B cell (primary cell): ENCODE measurements around the gene FBXO28.

ENCODE experiments used
- EZH2 ChIP-seq: IDR thresholded peaks from 2 replicates; pipeline ENCODE4 v1.6.1; 2012; ENCODE audit warnings: borderline replicate concordance, low read depth, mild to moderate bottlenecking, moderate library complexity, low read length; ENCODE audit not compliant: insufficient read depth, poor library complexity, severe bottlenecking
- TF ChIP-seq, protein P1 (sequence below): fragments of 200-600 bp; IDR thresholded peaks from one replicate; pipeline ENCODE4 v1.8.0; 2022; ENCODE audit warnings: antibody characterized with exemption, mild to moderate bottlenecking

DNA sequence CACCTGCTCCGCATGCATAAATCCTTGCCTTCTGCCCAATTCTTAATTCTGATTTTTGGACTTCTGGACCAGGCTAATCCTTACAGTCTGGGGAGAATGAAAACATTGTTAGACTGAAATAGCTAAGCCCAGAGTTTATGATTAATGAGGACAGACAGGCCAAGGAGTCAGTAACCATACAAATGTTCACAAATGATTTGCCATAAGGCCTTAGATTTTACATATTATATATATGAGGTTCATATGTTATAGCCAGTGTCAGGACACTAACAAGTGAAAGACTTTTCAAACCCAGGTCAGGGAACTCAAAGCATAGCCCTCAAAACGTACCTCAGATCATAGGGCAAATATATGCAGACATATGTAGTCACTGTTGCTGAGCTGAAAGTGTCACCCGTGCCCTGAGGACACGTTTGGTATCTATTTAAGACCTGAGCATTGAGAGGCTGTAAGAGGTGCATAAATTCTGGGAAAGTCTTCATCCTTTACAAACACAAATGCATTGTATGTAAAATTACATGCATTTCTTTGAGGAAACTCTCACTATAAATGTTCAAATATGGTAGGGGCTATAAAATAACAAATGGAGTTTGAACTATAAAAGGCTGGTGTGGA is 45.3 kb upstream of the FBXO28 start:
- TF ChIP-seq, protein P1, sequence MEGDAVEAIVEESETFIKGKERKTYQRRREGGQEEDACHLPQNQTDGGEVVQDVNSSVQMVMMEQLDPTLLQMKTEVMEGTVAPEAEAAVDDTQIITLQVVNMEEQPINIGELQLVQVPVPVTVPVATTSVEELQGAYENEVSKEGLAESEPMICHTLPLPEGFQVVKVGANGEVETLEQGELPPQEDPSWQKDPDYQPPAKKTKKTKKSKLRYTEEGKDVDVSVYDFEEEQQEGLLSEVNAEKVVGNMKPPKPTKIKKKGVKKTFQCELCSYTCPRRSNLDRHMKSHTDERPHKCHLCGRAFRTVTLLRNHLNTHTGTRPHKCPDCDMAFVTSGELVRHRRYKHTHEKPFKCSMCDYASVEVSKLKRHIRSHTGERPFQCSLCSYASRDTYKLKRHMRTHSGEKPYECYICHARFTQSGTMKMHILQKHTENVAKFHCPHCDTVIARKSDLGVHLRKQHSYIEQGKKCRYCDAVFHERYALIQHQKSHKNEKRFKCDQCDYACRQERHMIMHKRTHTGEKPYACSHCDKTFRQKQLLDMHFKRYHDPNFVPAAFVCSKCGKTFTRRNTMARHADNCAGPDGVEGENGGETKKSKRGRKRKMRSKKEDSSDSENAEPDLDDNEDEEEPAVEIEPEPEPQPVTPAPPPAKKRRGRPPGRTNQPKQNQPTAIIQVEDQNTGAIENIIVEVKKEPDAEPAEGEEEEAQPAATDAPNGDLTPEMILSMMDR: no peak
- TF ChIP-seq EZH2: no peak
